ENCODE data around the gene CEACAM21. TPM values are rescaled to one million over a fixed set of nuclear protein-coding genes. Genes with fewer than 3 reads are reported as not detected.

The CEACAM21 gene
- total RNA-seq, 1 experiment from 2014 or later, result 0.25 TPM

DNA sequence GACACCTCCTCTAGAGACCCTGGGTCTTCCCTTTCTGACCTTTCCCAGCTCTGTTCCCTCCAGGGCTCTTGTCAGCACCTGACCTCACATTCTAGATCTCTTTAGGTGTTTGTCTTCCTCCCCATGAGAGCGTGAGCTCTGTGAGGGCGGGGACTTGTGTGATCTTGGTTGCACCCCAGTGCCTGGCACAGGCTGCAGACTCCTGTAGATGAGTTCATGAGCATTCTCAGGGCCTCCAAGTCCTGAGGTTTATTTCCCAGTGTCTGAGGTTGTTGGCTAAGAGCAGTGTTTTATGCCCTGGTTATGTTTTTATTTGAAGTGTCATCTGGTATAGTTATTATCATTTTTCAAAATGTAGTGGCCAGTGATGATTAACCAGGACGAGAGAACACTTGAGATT lies 50.3 kb downstream of the CEACAM21 start:
- Histone ChIP-seq H3K27ac (ENCODE audit: low read depth, low read length) (no peak overlapping the region), H3K27me3 (ENCODE audit: insufficient read depth, low read length) (peaks cover 70% of the 10 kb centered on the region), H4K20me1 (ENCODE audit: insufficient read depth) (no peaks in the 10 kb centered on the region), H3K9me3 (ENCODE audit: control insufficient read depth in 1 of 2, insufficient read depth in 1 of 2, low read depth in 1 of 2, low read length in 2 of 2) (peaks cover 0 to 12% of the 10 kb centered on the region in 2 experiments; a peak in 1 of 4 replicates), H3K9me2 (ENCODE audit: insufficient read depth) (no peaks in the 10 kb centered on the region), H3K79me2 (ENCODE audit: insufficient read depth, low read length) (no peaks in the 10 kb centered on the region), H3K36me3 (ENCODE audit: control insufficient read depth in 1 of 2, insufficient read depth in 2 of 2, low read length in 2 of 2) (no peaks in the 10 kb centered on the region), H3K4me2 (ENCODE audit: low read length) (no peak overlapping the region), H3K9ac (ENCODE audit: low read length) (no peak overlapping the region), H3K4me1 (ENCODE audit: control insufficient read depth in 1 of 2, insufficient read depth in 2 of 2, low read length in 2 of 2) (no peaks in the 10 kb centered on the region), H2AFZ (ENCODE audit: low read depth, low read length, poor library complexity, severe bottlenecking) (no peak overlapping the region), H3K4me3 (replicated peaks in 1 of 2; ENCODE audit: low read depth in 1 of 2, low read length in 2 of 2) (no peak overlapping the region)
- intact Hi-C loops (cut with micrococcal nuclease), result no loop called here
- CTCF ChIA-PET, result no interaction called here
- POLR2A ChIA-PET, result no interaction called here
- DNase-seq (ENCODE audit: low read depth, low spot score) (no peak), ATAC-seq (no peak)
- TF ChIP-seq CBX3 (IDR thresholded peaks at IDR 0.05; ENCODE audit: low read depth) (no peak), SRF (IDR thresholded peaks at IDR 0.05; ENCODE audit: low read depth) (no peak)
- TF ChIP-seq, protein P1, sequence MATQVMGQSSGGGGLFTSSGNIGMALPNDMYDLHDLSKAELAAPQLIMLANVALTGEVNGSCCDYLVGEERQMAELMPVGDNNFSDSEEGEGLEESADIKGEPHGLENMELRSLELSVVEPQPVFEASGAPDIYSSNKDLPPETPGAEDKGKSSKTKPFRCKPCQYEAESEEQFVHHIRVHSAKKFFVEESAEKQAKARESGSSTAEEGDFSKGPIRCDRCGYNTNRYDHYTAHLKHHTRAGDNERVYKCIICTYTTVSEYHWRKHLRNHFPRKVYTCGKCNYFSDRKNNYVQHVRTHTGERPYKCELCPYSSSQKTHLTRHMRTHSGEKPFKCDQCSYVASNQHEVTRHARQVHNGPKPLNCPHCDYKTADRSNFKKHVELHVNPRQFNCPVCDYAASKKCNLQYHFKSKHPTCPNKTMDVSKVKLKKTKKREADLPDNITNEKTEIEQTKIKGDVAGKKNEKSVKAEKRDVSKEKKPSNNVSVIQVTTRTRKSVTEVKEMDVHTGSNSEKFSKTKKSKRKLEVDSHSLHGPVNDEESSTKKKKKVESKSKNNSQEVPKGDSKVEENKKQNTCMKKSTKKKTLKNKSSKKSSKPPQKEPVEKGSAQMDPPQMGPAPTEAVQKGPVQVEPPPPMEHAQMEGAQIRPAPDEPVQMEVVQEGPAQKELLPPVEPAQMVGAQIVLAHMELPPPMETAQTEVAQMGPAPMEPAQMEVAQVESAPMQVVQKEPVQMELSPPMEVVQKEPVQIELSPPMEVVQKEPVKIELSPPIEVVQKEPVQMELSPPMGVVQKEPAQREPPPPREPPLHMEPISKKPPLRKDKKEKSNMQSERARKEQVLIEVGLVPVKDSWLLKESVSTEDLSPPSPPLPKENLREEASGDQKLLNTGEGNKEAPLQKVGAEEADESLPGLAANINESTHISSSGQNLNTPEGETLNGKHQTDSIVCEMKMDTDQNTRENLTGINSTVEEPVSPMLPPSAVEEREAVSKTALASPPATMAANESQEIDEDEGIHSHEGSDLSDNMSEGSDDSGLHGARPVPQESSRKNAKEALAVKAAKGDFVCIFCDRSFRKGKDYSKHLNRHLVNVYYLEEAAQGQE (IDR thresholded peaks at IDR 0.05; ENCODE audit: low read depth), result no peak
- TF ChIP-seq, protein P2, sequence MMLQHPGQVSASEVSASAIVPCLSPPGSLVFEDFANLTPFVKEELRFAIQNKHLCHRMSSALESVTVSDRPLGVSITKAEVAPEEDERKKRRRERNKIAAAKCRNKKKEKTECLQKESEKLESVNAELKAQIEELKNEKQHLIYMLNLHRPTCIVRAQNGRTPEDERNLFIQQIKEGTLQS (IDR thresholded peaks at IDR 0.05), result no peak
- BruUV-seq (replicated peaks), result no TSS peak
- RAD21 ChIA-PET (ENCODE audit: low non-redundant PET in 1 of 2, low total read pairs in 2 of 2, uncharacterized antibody in 2 of 2, unreplicated experiment in 2 of 2), result no interaction called here

DNA sequence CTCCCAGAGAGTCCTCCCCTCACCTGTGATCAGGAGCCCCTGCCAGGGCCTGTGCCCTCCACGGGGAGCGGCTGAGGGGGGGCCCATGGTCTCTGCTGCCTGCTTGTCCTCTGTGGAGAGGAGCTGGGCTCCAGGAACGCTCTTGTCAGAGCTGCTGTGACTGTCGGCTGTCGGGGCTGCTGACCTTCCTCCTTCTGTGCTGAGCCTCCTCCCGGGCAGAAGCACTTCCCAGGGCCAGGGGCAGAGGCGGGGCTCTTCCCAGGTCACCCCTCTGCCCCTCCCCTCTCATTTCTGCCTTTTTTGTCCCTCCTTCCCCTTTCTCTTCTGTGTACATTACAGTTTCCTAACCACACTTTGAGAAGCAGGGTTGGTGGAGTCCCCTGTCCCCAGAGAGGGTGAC lies 50.9 kb downstream of the CEACAM21 start, which contains the start of gene CEACAM4:
TSS of gene CEACAM4 (minus strand) at position 198 of the 400 bp plus-strand sequence. CDS start at position 87, 111 bp downstream.
- Histone ChIP-seq H3K27me3 (ENCODE audit: insufficient read depth, low read length) (peaks cover 66% of the 10 kb centered on the region), H3K9me2 (ENCODE audit: insufficient read depth) (no peaks in the 10 kb centered on the region), H3K36me3 (ENCODE audit: control insufficient read depth in 1 of 2, insufficient read depth in 2 of 2, low read length in 2 of 2) (no peaks in the 10 kb centered on the region), H2AFZ (ENCODE audit: low read depth, low read length, poor library complexity, severe bottlenecking) (no peak within 1 kb of the TSS), H3K79me2 (ENCODE audit: insufficient read depth, low read length) (no peaks in the 10 kb centered on the region), H3K9me3 (ENCODE audit: control insufficient read depth in 1 of 2, insufficient read depth in 1 of 2, low read depth in 1 of 2, low read length in 2 of 2) (peaks cover 0 to 12% of the 10 kb centered on the region in 2 experiments; a peak in 1 of 4 replicates), H3K4me1 (ENCODE audit: control insufficient read depth in 1 of 2, insufficient read depth in 2 of 2, low read length in 2 of 2) (no peaks in the 10 kb centered on the region), H4K20me1 (ENCODE audit: insufficient read depth) (no peaks in the 10 kb centered on the region), H3K4me2 (ENCODE audit: low read length) (no peak within 1 kb of the TSS), H3K27ac (ENCODE audit: low read depth, low read length) (no peak within 1 kb of the TSS), H3K9ac (ENCODE audit: low read length) (no peak within 1 kb of the TSS), H3K4me3 (replicated peaks in 1 of 2; ENCODE audit: low read depth in 1 of 2, low read length in 2 of 2) (no peak within 1 kb of the TSS)
- ATAC-seq (no peak), DNase-seq (ENCODE audit: low read depth, low spot score) (no peak)
- no TSS peak for BruUV-seq (replicated peaks)
- RAD21 ChIA-PET (ENCODE audit: low non-redundant PET in 1 of 2, low total read pairs in 2 of 2, uncharacterized antibody in 2 of 2, unreplicated experiment in 2 of 2), result no interaction called here
- TF ChIP-seq ZNF274 (IDR thresholded peaks at IDR 0.05; ENCODE audit: low read depth, low read length) (no peak), ELF1 (IDR thresholded peaks at IDR 0.05; ENCODE audit: borderline replicate concordance, low read depth) (no peak), YY1 (IDR thresholded peaks at IDR 0.05; ENCODE audit: extremely low read depth, insufficient replicate concordance, low read depth, low read length) (no peak), POLR2AphosphoS5 (IDR thresholded peaks at IDR 0.05; ENCODE audit: low read depth, low read length) (no peak), TCF7L2 (IDR thresholded peaks at IDR 0.05; ENCODE audit: borderline replicate concordance, extremely low read depth, insufficient read depth, insufficient read length) (no peak), SIN3A (IDR thresholded peaks at IDR 0.05; ENCODE audit: low read depth) (no peak), POLR2A (IDR thresholded peaks at IDR 0.05; ENCODE audit: borderline replicate concordance, extremely low read depth, insufficient read depth, insufficient read length) (no peak), ZFX (IDR thresholded peaks at IDR 0.05) (no peak)
- POLR2A ChIA-PET, result no interaction called here
- CTCF ChIA-PET, result no interaction called here
- intact Hi-C loops (cut with micrococcal nuclease), result no loop called here
